Right lobe of liver (tissue), 6 donors: ENCODE data around the gene SPIB. TPM values are rescaled to one million over a fixed set of nuclear protein-coding genes. Genes with fewer than 3 reads are reported as not detected.
A peak's percentile ranks its signal among the peaks of the same experiment; 100 is the strongest.

Experiments
- ATAC-seq, 4 donors: fragments of 200-7000 bp; cut with Tn5 transposase; one replicate each; pipeline ENCODE4 v1.9.1; 2020; ENCODE audit warnings: mild to moderate bottlenecking in 4 of 4, moderate library complexity in 4 of 4
- DNase-seq, 3 donors: peaks; one replicate each; pipeline ENCODE4 v3.0.0-alpha.2; 2020
- H3K27ac ChIP-seq, 3 donors: fragments of 200-600 bp; one replicate each; pipeline ENCODE4 v1.8.0; 2022
- H3K27me3 ChIP-seq, 2 donors: fragments of 200-600 bp; one replicate each; pipeline ENCODE4 v1.8.0; 2022
- H3K36me3 ChIP-seq, 4 donors: fragments of 200-600 bp; sonication (generic) in 1 of 4; one replicate each; pipeline versions ENCODE4 v1.5.1 to v1.8.0; 2017 to 2022; ENCODE audit warnings: control low read depth in 1 of 4
- H3K4me1 ChIP-seq, 4 donors: fragments of 200-600 bp; sonication (generic) in 1 of 4; one replicate each; pipeline versions ENCODE4 v1.5.1 to v1.8.0; 2017 to 2022; ENCODE audit warnings: control low read depth in 1 of 4
- H3K4me3 ChIP-seq, 3 donors: fragments of 200-600 bp; one replicate each; pipeline ENCODE4 v1.8.0; 2022
- H3K9me3 ChIP-seq, 4 donors: fragments of 200-600 bp; sonication (generic) in 1 of 4; one replicate each; pipeline versions ENCODE4 v1.5.1 to v1.8.0; 2017 to 2022; ENCODE audit warnings: control low read depth in 1 of 4
- POLR2A ChIP-seq: fragments of 450-650 bp; IDR thresholded peaks from one replicate; pipeline ENCODE4 v1.6.1; 2017; ENCODE audit warnings: antibody characterized with exemption, mild to moderate bottlenecking
- WGBS: methylation state at CpG from one replicate; pipeline ENCODE4 v1.1.6; 2018; ENCODE audit warnings: low coverage, low lambda C conversion rate; ENCODE audit not compliant: insufficient coverage; ENCODE audit errors: missing lambda C conversion rate; 5-methylcytosine and 5-hydroxymethylcytosine counted together
- intact Hi-C, 2 donors: fragments of 100-400 bp; cut with DNase I; formaldehyde crosslinking; loops; one replicate each; pipeline versions ENCODE4 v1.11.2 to v1.14.1; 2022
- total RNA-seq, 6 experiments: library from RNA; depleted of rRNA in 2 of 6; stranded (reverse); fragments of >200 nt in 2 of 6; fragmentation: NEBNext Ultra II Directional in 3 of 6; extraction: Animal tissue kit (Norgen Biotek cat#: 25700) in 3 of 6; gene quantifications; one replicate each; pipeline versions ENCODE4 v1.1.0 to v1.2.4, GENCODE V29; 2016 to 2023
- TF ChIP-seq, protein P1 (sequence below), 4 donors: fragments of 200-600 bp in 3 of 4; fragments of 450-650 bp in 1 of 4; IDR thresholded peaks; one replicate each; pipeline versions ENCODE4 v1.5.1 to v1.8.0; 2016 to 2022; ENCODE audit warnings: antibody characterized with exemption in 4 of 4, mild to moderate bottlenecking in 2 of 4
- donor health status: DM: no; HTN: yes; CAD: no.
- donor health status: DM: no; HTN: no; CAD: no.
- donor health status: DM: no; HTN: no; CAD: no.
- donor health status: DM: no; HTN: yes; CAD: no.
- donor health status: DM: no; HTN: yes; CAD: no.

SPIB gene
- total RNA-seq, 6 experiments from 2014 or later: 0.51 TPM; not detected in 5

- peaks cover 3 to 22% (median 7%) of the 10 kb centered on the region in 4 donors for H3K36me3 ChIP-seq
- H3K27me3 ChIP-seq: no peaks in the 10 kb centered on the region
- DNase-seq (peak in 1 of 3 donors; percentile 51), ATAC-seq (no peak)
- no peak overlapping the region for H3K27ac ChIP-seq
- H3K4me3 ChIP-seq: no peak overlapping the region
- H3K9me3 ChIP-seq: no peaks in the 10 kb centered on the region
- H3K4me1 ChIP-seq: peaks cover 0 to 6% (median 2%) of the 10 kb centered on the region in 4 donors
- 74% methylated on average over 7 of the region's 37 CpGs for WGBS
- TF ChIP-seq POLR2A: no peak
- TF ChIP-seq, protein P1, sequence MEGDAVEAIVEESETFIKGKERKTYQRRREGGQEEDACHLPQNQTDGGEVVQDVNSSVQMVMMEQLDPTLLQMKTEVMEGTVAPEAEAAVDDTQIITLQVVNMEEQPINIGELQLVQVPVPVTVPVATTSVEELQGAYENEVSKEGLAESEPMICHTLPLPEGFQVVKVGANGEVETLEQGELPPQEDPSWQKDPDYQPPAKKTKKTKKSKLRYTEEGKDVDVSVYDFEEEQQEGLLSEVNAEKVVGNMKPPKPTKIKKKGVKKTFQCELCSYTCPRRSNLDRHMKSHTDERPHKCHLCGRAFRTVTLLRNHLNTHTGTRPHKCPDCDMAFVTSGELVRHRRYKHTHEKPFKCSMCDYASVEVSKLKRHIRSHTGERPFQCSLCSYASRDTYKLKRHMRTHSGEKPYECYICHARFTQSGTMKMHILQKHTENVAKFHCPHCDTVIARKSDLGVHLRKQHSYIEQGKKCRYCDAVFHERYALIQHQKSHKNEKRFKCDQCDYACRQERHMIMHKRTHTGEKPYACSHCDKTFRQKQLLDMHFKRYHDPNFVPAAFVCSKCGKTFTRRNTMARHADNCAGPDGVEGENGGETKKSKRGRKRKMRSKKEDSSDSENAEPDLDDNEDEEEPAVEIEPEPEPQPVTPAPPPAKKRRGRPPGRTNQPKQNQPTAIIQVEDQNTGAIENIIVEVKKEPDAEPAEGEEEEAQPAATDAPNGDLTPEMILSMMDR (IDR thresholded peaks at IDR 0.05): no peak
- intact Hi-C loops: no loop called here
Measured at GRCh38 chr19:50480281-50481111, 61.8 kb downstream of the SPIB start.

Other genes with a start within 250 kb of the SPIB start
- 10 to 100 TPM; 49.1 to 89.0 (median 65.8) TPM for gene MYH14, start 215.3 kb upstream of the SPIB start, total RNA-seq
- 1 to 10 TPM in 5 of 6 experiments, under 1 TPM in 1; 0.92 to 3.0 (median 2.3) TPM for gene KCNC3, start 89.6 kb upstream of the SPIB start, total RNA-seq
- gene NAPSA, start 53.3 kb upstream of the SPIB start, total RNA-seq: 1 to 10 TPM in 3 of 6 experiments, under 1 TPM in 3; 0.19 to 2.2 (median 1.0) TPM
- 10 to 100 TPM; 23.6 to 57.9 (median 33.8) TPM for gene NR1H2, start 42.5 kb upstream of the SPIB start, total RNA-seq
- 10 to 100 TPM in 2 of 6 experiments, 1 to 10 TPM in 4; 6.2 to 13.1 (median 9.2) TPM for gene POLD1, start 34.6 kb upstream of the SPIB start, total RNA-seq
- under 1 TPM in 3 of 6 experiments, not detected in 3; 0.12 to 0.56 (median 0.30) TPM for gene MYBPC2, start 14.0 kb downstream of the SPIB start, total RNA-seq
- gene EMC10, start 57.6 kb downstream of the SPIB start, total RNA-seq: 10 to 100 TPM; 48.6 to 82.8 (median 74.2) TPM
- 1 to 10 TPM in 5 of 6 experiments, under 1 TPM in 1; 0.68 to 2.3 (median 1.5) TPM for gene GARIN5A, start 57.9 kb downstream of the SPIB start, total RNA-seq
- gene JOSD2, start 92.3 kb downstream of the SPIB start, total RNA-seq: 10 to 100 TPM; 15.0 to 27.5 (median 19.1) TPM
- 10 to 100 TPM; 22.1 to 67.8 (median 44.8) TPM for gene ASPDH, start 95.0 kb downstream of the SPIB start, total RNA-seq
- gene LRRC4B, start 149.5 kb downstream of the SPIB start, total RNA-seq: 1 to 10 TPM in 1 of 6 experiments, under 1 TPM in 5; 0.22 to 1.2 (median 0.52) TPM
- gene SYT3, start 220.9 kb downstream of the SPIB start, total RNA-seq: not detected
- not detected for gene C19orf81, start 230.5 kb downstream of the SPIB start, total RNA-seq